Psoas muscle (tissue), 8 donors: ENCODE results near the gene ZBTB39. TPM values are rescaled to one million over a fixed set of nuclear protein-coding genes. Genes with fewer than 3 reads are reported as not detected.

Experiments used
- ATAC-seq, 4 donors: fragments of 200-7000 bp; cut with Tn5 transposase; one replicate each; pipeline ENCODE4 v1.9.1; 2020; ENCODE audit warnings: moderate library complexity in 3 of 4, mild to moderate bottlenecking in 2 of 4
- DNase-seq, 2 donors: peaks; one replicate each; pipeline ENCODE4 v3.0.0-alpha.2; 2020
- H3K27ac ChIP-seq: fragments of 200-600 bp; one replicate; pipeline ENCODE4 v1.8.0; 2022
- H3K27me3 ChIP-seq, 3 donors: fragments of 200-600 bp in 1 of 3; one replicate each; pipeline versions ENCODE4 v1.6.1 to v1.8.0; 2013 to 2022; ENCODE audit warnings: low read length in 2 of 3, mild to moderate bottlenecking in 2 of 3, moderate library complexity in 1 of 3; ENCODE audit not compliant: insufficient read depth in 3 of 3
- H3K36me3 ChIP-seq, 2 donors: fragments of 200-600 bp in 1 of 2; one replicate each; pipeline versions ENCODE4 v1.6.1 to v1.8.0; 2013 to 2022; ENCODE audit warnings: low read depth in 1 of 2, mild to moderate bottlenecking in 1 of 2, moderate library complexity in 1 of 2; ENCODE audit not compliant: insufficient read depth in 1 of 2
- H3K4me1 ChIP-seq: fragments of 200-600 bp; one replicate; pipeline ENCODE4 v1.8.0; 2022
- H3K4me3 ChIP-seq: fragments of 200-600 bp; one replicate; pipeline ENCODE4 v1.8.0; 2022; ENCODE audit warnings: mild to moderate bottlenecking
- H3K9me3 ChIP-seq: fragments of 200-600 bp; one replicate; pipeline ENCODE4 v1.8.0; 2022
- WGBS, 3 donors: extraction: QIAGEN DNeasy Blood & Tissue Kit; methylation state at CpG; one replicate each; pipeline versions ENCODE4 v1.1.6 to v1.1.7; 2013; 5-methylcytosine and 5-hydroxymethylcytosine counted together
- intact Hi-C, 2 donors: fragments of 100-400 bp; cut with DNase I; formaldehyde crosslinking; loops; one replicate each; pipeline versions ENCODE4 v1.11.0 to v1.14.2; 2022
- polyA plus RNA-seq, 3 donors: library from polyadenylated mRNA; stranded (reverse); fragments of 200-250 nt; gene quantifications; one replicate each; pipeline ENCODE4 v1.2.3, GENCODE V29; 2013
- total RNA-seq, 4 donors: library from RNA; stranded (reverse); fragmentation: NEBNext Ultra II Directional in 2 of 4; extraction: Animal tissue kit (Norgen Biotek cat#: 25700) in 2 of 4; gene quantifications; one replicate each; pipeline versions ENCODE4 v1.2.1 to v1.2.4, GENCODE V29; 2021 to 2023
- TF ChIP-seq, protein P1 (sequence below): fragments of 200-600 bp; IDR thresholded peaks from one replicate; pipeline ENCODE4 v1.8.0; 2022; ENCODE audit warnings: antibody characterized with exemption
- donor health status: healthy with polysubstance abuse.
- donor health status: DM: no; HTN: no; CAD: no; lungs with moderate emphysema.
- donor health status: Bipolar disorder and iron deficiency.
- donor health status: healthy.
- donor health status: DM: yes; HTN: yes; CAD: no.
- donor health status: DM: no; HTN: no; CAD: no.
- donor health status: DM: no; HTN: no; CAD: no.
- donor health status: DM: yes; HTN: yes; CAD: no.

ZBTB39 gene
- total and polyA plus RNA-seq, 7 donors, result 1.2 to 5.2 (median 3.2) TPM

DNA sequence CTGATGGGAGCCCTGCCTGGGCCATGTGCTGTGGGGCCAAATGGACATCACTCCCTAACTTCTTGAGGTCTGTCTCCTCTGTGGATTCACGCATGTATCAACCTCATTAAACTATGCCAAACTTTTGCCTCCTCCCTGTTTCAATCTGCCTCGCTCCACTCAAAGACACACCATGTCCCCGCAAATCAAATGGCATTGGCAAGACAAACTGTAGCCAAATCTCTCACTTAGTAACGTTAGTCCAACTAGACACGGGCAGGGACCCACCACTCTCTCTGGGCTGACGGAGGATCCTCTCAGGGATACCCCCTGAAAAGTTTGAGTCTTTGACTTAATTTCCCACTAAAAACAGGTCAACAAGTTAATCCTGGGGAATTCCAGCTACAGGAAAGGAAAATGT, 8.0 kb downstream of the ZBTB39 start:
- peaks cover 0 to 52% of the 10 kb centered on the region in 2 donors for H3K36me3 ChIP-seq
- ATAC-seq (no peak), DNase-seq (no peak)
- TF ChIP-seq, protein P1, sequence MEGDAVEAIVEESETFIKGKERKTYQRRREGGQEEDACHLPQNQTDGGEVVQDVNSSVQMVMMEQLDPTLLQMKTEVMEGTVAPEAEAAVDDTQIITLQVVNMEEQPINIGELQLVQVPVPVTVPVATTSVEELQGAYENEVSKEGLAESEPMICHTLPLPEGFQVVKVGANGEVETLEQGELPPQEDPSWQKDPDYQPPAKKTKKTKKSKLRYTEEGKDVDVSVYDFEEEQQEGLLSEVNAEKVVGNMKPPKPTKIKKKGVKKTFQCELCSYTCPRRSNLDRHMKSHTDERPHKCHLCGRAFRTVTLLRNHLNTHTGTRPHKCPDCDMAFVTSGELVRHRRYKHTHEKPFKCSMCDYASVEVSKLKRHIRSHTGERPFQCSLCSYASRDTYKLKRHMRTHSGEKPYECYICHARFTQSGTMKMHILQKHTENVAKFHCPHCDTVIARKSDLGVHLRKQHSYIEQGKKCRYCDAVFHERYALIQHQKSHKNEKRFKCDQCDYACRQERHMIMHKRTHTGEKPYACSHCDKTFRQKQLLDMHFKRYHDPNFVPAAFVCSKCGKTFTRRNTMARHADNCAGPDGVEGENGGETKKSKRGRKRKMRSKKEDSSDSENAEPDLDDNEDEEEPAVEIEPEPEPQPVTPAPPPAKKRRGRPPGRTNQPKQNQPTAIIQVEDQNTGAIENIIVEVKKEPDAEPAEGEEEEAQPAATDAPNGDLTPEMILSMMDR, result no peak
- no peaks in the 10 kb centered on the region for H3K9me3 ChIP-seq
- H3K4me3 ChIP-seq, result no peak overlapping the region
- no peak overlapping the region for H3K27ac ChIP-seq
- H3K4me1 ChIP-seq, result no peaks in the 10 kb centered on the region
- intact Hi-C loops, result loop anchor here in 1 of 2 donors (10.0 kb wide), 1 partner anchor 484 kb away; no protein-coding TSS in a partner anchor
- WGBS, 3 donors, result 76 to 87% (median 77%) methylated on average over 6 of the region's 6 CpGs
- H3K27me3 ChIP-seq, result no peaks in the 10 kb centered on the region

DNA sequence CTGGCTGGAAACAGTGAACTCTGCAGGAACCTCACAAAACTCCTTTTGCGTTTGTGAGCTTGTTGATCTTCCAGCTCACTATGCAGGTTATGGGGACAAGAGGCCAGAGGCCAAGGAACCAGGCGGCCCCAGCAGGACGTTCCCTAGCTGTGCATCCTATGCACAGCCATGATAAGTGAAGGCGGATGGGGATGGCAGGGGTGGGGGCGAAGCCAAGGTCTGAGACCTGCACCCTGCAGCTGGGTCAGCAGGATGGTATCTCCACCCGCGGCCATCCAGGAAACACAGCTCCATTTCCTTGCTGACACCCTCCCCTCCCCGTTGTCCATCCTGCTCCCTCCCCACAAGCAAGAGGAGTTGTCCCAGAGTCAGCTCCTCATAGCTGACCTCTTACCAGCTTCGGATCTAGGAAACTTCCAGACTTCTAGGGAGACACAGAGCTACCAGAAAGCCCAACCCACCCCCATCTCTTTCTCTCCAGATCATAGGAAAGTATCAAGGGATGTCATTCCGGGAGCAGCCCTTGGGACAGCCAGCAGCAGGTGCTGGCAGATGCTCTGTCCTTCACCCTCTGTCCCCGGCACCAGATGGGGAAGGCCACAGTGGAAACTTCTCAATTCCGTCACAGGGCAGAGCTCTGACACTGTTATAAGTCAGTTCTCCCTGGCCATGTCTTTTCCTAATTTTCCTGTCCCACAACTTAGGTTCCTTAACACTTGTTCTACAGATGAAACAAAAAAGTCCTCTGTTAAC, 9.4 kb downstream of the ZBTB39 start:
- Histone ChIP-seq H3K4me3 (no peak overlapping the region), H3K27me3 (no peaks in the 10 kb centered on the region), H3K9me3 (no peaks in the 10 kb centered on the region), H3K36me3 (peaks cover 0 to 38% of the 10 kb centered on the region in 2 donors), H3K4me1 (no peaks in the 10 kb centered on the region), H3K27ac (no peak overlapping the region)
- TF ChIP-seq, protein P1, result no peak
- WGBS, 3 donors, result 52 to 60% (median 60%) methylated on average over 12 of the region's 12 CpGs
- DNase-seq (no peak), ATAC-seq (no peak)
- intact Hi-C loops, result loop anchor here in 1 of 2 donors (10.0 kb wide), 1 partner anchor 482 kb away; no protein-coding TSS in a partner anchor

DNA sequence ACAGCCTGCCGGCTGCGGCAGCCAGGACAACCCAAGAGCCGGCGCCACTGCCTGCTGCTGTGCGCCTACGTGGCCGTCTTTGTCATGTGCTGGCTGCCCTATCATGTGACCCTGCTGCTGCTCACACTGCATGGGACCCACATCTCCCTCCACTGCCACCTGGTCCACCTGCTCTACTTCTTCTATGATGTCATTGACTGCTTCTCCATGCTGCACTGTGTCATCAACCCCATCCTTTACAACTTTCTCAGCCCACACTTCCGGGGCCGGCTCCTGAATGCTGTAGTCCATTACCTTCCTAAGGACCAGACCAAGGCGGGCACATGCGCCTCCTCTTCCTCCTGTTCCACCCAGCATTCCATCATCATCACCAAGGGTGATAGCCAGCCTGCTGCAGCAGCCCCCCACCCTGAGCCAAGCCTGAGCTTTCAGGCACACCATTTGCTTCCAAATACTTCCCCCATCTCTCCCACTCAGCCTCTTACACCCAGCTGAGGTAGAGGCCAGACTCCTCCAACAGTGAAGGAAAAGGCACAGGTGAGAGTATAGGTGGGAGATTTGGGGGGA, 10.3 kb downstream of the ZBTB39 start:
- intact Hi-C loops, result loop anchor here in 1 of 2 donors (10.0 kb wide), 1 partner anchor 481 kb away; no protein-coding TSS in a partner anchor
- 90 to 95% (median 94%) methylated on average over 11 of the region's 11 CpGs for WGBS, 3 donors
- H3K27ac ChIP-seq, result no peak overlapping the region
- peaks cover 0 to 29% of the 10 kb centered on the region in 2 donors for H3K36me3 ChIP-seq
- no peaks in the 10 kb centered on the region for H3K4me1 ChIP-seq
- H3K4me3 ChIP-seq, result no peak overlapping the region
- no peaks in the 10 kb centered on the region for H3K27me3 ChIP-seq
- H3K9me3 ChIP-seq, result no peaks in the 10 kb centered on the region
- TF ChIP-seq, protein P1, result no peak
- ATAC-seq, result no peak
- DNase-seq, result no peak

DNA sequence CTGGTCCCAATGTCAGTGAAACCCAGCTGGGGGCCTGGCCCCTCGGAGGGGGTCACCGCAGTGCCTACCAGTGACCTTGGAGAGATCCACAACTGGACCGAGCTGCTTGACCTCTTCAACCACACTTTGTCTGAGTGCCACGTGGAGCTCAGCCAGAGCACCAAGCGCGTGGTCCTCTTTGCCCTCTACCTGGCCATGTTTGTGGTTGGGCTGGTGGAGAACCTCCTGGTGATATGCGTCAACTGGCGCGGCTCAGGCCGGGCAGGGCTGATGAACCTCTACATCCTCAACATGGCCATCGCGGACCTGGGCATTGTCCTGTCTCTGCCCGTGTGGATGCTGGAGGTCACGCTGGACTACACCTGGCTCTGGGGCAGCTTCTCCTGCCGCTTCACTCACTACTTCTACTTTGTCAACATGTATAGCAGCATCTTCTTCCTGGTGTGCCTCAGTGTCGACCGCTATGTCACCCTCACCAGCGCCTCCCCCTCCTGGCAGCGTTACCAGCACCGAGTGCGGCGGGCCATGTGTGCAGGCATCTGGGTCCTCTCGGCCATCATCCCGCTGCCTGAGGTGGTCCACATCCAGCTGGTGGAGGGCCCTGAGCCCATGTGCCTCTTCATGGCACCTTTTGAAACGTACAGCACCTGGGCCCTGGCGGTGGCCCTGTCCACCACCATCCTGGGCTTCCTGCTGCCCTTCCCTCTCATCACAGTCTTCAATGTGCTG, 11.0 kb downstream of the ZBTB39 start:
- ATAC-seq, result no peak
- WGBS, 3 donors, result 92 to 97% (median 93%) methylated on average over 26 of the region's 26 CpGs

More for the DNA sequence above, 11.0 kb downstream of the ZBTB39 start:
- peaks cover 0 to 24% of the 10 kb centered on the region in 2 donors for H3K36me3 ChIP-seq
- no peaks in the 10 kb centered on the region for H3K27me3 ChIP-seq
- TF ChIP-seq, protein P1, result no peak
- H3K9me3 ChIP-seq, result no peaks in the 10 kb centered on the region
- no peak overlapping the region for H3K27ac ChIP-seq
- intact Hi-C loops, result loop anchor here in 1 of 2 donors (10.0 kb wide), 1 partner anchor 481 kb away; no protein-coding TSS in a partner anchor
- H3K4me3 ChIP-seq, result no peak overlapping the region
- no peak for DNase-seq
- no peaks in the 10 kb centered on the region for H3K4me1 ChIP-seq
